Activated gamma-delta T cell treated with anti-CD3 and anti-CD28 coated beads, Interleukin-2, amount 50 U/mL, for 16 hours (primary cell): ENCODE data around the gene MLLT1.
"Not testable (repeated sequence)": the region's sequence is repeated elsewhere in the genome, so short reads cannot be mapped to it uniquely, and the experiment has no call there.

ENCODE experiments used
- DNase-seq: peaks from one replicate; pipeline ENCODE4 v3.0.0-alpha.2; 2020; ENCODE audit warnings: low read depth

The MLLT1 gene, protein sequence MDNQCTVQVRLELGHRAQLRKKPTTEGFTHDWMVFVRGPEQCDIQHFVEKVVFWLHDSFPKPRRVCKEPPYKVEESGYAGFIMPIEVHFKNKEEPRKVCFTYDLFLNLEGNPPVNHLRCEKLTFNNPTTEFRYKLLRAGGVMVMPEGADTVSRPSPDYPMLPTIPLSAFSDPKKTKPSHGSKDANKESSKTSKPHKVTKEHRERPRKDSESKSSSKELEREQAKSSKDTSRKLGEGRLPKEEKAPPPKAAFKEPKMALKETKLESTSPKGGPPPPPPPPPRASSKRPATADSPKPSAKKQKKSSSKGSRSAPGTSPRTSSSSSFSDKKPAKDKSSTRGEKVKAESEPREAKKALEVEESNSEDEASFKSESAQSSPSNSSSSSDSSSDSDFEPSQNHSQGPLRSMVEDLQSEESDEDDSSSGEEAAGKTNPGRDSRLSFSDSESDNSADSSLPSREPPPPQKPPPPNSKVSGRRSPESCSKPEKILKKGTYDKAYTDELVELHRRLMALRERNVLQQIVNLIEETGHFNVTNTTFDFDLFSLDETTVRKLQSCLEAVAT

DNA sequence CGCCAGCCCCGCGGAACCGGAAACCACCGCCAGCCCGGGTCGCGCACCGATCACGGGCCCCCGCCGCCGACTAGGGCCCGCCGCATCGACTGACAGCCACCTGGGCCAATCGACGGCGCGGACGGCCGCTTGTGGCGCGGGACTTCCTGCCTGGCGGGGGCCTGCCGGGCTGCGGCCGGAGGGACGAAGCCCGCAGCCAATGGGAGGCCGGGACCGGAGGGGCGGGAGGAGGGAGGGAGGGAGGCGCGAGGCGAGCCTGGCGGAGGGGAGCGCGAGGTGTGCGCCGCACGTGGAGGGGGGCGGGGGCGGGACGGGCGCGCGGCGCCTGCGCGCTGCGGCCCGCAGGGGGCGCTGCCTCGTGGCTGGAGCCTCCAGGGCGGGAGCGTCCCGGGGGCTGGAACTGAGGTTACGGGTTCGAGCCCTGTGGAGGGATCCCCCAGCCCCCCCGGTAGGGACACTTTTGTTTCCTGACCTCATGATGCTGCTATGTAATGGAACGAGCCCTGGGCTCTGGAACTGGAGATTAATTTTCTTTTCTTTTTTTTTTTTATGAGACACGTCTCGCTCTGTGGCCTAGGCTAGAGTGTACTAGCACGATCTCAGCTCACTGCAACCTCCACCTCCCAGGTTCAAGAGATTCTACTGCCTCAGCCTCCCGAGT lies at the start of gene MLLT1:
MLLT1 (minus strand) TSS at position 45 of the 661 bp plus-strand sequence. CDS start 191 bp downstream, outside the sequence.
- DNase-seq = peak; percentile 93

DNA sequence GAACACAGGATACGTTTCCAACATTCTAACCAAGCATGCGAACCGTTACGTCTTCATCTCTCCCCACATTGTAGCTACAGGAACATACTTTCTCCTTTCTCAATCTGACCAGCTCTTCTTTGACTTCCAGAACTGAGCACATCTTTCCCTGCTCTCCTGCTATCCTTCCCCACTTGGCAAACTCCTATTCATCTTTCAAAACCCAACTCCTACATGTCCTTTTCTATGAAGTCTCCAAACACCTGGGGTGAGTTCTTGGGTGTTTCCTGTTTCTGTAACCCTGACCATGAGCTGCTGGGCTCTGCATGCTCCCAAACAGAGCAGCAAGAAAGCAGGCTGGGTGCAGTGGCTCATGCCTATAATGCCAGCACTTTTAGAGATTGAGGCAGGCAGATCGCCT lies 47.0 kb upstream of the MLLT1 start:
- no peak for DNase-seq

DNA sequence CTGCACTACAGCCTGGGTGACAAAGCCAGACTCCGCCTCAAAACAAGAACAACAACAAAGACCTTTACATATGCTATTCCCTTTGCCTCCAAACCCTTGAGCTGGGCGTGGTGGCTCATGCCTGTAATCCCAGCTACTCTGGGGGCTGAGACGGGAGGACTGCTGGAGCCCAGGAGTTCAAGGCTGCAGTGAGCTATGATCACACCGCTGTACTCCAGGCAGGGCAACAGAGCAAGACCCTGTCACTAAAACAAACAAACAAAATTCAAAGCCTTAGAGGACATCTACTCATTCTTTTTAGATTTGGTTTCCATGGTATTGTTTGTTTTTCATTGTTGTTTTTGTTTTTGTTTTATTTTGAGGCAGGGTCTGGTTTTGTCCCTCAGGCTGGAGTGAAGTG lies 45.8 kb upstream of the MLLT1 start:
- no peak for DNase-seq

DNA sequence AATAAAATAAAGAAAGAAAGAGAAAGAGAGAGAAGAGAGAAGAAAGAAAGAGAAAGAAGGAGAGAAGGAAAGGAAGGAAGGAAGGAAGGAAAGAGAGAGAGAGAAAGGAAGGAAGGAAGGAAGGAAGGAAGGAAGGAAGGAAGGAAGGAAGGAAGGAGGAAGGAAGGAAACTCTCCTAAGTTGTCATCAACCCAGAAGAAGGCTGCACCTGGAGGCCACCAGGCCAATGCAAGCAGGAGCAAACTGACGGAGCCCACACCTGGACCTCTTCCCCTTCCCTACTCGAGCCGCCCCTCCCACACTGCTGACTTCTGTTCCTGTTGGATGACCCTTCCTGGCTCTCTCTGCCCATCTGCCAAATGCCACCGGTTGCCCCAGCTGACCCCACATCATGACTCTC lies 45.0 kb upstream of the MLLT1 start:
- DNase-seq = no peak

DNA sequence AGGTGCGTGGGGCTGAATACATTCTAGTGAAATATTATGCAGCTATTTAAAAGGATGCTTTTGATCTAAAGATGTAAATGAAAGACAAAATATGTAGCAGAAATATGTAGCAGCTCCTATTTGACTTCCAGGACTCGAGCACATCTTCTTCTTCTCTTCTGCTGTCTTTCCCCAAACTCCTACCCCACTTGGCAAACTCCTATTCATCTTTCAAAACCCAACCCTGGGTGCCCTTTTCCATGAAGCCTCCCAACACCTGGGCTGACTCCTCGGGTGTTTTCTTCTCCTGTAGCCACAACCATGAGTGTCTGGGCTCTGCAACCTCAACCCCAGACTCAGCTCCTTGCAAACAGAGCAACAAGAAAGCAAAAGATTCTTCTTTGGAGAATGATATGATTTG lies 42.5 kb upstream of the MLLT1 start:
- DNase-seq = no peak

DNA sequence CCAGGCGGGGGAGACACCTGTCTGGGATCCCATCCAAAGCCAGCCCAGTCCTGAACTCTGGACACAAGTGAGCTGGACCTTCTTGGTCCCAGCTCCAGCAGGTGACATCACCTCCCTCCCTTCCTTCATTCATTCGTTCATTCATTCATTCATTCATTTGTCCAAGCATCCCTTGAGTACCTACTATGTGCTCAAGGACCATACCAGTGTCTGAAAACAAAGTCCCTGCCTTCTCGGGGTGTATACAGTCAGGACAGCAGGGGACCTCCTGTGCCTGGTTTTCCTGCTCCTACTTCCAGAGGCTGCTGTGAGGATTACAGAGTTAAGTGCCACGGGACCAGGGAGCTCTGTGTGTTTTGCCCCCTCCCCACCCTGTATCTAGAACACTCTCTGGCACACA lies 39.6 kb upstream of the MLLT1 start:
- DNase-seq = no peak

DNA sequence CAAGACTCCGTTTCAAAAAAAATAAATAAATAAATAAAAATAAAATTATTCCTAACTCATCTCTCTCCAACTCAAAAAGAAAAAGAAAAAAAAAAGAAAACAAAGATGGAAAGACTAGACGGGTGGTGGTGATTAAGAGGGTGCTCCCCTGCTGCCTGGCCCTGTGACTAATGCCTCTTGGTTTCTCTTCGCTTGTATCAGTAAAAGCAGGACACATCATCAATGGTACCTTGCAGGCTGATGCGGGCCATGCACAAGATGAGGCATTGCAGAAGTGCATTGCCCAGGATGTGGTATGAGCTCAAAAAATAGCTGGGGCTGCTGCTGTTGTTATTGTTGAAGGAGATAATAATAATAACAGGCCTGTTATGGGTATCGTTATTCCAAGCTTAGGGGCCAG lies 39.0 kb upstream of the MLLT1 start:
- DNase-seq = no peak

DNA sequence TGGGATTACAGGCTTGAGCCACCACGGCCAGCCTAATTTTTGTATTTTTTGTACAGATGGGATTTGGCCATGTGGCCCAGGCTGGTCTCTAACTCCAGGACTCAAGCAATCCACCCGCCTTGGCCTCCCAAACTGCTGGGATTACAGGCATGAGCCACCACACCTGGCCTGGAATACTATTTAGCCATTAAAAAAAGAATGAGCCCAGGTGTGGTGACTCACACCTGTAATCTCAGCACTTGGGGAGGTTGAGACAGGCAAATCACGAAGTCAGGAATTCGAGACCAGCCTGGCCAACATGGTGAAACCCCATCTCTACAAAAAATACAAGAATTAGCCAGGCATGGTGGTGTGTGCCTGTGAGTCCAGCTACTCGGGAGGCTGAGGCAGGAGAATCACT lies 35.9 kb upstream of the MLLT1 start:
- not testable (repeated sequence) for DNase-seq

DNA sequence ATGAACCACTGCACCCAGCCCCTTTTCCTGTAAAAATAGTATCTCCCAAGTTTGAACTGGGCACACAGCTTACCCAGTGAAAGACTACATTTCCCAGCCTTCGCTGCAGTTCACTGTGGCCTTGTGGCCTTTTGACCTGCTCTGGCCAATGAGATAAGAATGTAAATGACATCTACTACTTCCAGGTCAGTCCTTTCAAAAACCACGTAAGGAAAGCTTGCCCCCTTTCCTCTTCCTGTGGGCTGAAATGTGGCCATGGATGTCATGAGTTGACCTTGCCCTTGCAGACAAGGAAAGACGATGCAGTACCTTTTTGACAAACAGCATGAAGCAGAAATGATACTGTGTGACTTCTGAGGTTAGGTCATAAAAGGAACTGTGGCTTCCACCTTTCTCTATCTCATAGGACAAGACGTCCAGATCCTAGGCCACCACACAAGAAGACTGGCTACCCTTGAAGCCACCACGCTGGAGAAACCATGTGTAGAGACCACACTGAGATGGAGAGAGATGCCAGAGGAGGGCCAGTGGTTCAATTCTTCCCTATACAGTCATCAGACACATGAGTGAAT lies 33.7 kb upstream of the MLLT1 start:
- no peak for DNase-seq

DNA sequence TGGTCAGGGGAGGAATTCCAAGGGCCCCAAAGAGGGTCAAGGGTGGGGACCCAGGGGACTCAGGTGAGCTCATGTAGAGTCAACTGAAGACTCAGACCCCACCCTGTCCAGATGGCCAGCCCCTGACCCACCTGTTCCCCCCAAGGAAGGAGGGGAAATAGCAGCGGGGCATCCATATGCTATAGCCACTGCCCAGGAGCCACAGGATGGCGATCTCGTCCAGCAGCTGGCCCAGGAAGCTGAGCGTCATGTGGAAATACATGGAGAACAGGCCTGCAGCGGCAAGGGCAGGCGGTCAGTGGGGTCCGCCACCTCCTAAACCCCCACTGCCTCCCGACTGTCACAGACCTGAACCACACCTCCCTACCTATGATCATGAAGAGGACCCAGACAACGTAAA lies 32.2 kb upstream of the MLLT1 start:
- DNase-seq = no peak

DNA sequence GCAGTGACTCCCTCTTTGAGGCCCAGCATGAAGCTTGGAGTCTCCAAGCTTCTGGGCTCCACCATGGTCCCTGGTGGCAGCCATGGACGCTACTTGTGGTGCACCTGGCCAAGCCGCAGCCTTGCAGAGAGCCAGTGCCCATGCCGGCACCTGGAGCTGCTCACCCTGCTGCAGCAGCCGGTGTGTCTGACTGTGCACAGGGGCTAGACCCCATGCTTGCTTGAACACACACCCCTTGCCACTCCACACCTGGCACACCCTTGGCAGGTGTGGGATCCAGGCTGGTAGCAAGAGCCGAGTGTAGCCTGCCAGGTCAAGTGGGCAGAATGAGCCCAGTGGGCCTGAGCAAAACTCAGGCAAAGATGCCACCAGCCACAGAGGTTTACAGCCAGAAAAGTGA lies 18.6 kb upstream of the MLLT1 start:
- no peak for DNase-seq

DNA sequence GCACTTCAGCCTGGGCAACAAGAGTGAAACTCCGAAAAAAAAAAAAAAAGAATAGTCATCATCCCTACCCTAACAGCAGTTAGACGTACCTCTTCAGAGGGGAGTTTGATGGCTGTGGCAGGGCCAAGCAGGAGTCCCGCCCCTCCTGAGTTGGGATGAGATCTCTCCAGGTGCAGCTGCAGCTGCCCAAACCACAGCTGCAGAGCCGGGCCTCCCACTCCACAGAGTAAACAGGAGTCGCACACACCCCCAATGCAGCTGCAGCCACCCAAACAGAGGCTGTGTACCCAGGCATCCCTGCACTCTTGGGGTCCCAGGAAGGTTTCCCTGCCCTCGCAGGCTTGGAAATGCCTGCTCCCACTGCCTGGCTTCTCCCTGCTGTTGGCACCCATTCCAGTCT lies 17.4 kb upstream of the MLLT1 start:
- no peak for DNase-seq

DNA sequence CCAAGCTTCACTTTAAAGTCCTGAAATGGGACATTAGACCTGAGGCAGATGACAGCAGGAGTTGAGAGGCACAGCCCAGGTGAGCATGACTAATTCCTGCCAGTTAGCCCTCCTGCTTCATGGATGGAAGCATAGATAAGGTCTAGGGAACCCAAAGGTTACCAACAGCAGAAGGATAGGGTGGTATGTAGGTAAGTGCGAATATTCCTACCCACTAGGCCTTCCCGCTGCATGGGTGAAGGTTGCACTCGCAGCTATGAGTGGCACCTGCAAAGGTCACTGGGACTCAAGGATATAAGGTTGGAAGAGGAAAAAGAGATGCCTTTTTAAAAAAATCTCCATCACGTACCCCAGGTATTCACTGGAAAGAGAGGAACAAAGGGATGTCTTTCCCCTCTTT lies 12.2 kb upstream of the MLLT1 start:
- no peak for DNase-seq

DNA sequence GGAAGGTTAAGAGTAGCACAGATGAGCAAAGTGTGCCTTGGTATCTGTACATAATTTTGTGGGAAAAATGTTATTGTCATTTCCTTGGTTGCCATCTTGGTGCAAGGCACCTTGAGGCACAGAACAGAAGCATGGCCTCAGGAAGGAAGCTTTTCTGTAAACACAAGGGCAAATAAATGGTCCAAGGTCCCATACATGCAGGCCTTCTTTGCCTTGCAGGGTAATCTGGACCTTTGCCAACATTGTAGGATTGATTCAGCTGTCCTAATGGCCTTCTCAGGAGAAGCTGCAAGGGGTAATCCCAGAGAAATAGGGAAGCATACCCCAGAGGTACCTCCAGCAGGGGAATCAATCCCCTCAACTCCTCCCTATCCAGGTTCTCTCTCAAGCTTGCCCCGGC lies 9.0 kb upstream of the MLLT1 start:
- DNase-seq = no peak

DNA sequence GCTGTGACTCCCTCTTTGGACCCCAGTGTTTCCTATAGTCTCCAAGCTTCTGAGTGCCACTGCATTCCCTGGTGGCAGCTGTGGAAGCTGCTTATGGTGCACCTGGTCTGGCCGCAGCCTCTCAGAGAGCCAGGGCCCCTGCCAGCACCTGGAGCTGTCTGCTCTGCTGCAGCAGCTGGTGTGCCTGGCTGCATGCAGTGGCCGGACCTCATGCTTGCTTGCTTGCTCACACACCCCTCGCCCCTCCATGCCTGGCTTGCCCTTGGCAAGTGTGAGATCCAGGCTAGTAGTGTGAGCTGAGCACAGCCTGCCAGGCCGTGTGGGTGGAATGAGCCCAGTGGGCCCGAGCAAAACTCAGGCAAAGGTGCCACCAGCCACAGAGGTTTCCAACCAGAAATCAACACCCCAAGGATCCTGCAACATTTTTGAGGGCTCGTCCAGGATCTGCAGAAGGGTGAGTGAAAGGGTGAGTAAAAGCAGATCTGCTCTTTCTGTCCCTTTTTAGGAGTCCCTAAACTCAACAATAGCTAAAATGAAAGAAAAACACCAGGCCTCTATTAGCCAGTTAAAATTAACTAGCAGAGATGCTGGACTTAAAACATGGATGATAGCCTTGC lies 7.6 kb upstream of the MLLT1 start:
- no peak for DNase-seq

DNA sequence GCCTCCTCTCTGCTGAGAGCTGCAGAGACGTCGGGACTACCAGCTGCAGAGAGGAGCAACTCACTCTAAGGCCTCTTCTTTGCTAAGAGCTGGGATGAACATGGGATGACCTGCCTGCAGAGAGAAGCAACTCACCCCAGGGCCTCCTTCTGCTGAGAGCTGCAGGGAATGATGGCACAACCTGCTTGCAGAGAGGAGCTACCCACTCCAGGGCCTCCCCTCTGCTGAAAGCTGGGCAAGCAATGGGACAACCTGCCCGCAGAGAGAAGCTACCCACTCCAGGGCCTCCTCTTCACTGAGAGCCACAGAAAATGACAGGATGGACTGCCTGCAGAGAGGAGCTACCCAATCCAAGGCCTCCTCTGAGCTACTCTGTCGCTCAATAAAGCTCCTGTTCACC lies 6.9 kb upstream of the MLLT1 start:
- no peak for DNase-seq

DNA sequence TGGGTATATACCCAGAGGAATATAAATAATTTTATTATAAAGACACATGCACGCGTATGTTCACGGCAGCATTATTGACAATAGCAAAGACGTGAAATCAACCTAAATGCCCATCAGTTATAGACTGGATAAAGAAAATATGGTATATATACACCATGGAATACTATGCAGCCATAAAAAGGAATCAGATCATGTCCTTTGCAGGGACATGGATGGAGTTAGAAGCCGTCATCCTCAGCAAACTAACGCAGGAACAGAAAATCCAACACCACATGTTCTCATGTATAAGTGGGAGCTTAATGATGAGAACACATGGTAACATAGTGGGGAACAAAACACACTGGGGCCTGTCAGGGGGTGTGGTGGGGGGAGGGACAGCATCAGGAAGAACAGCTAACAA lies 2.6 kb upstream of the MLLT1 start:
- not testable (repeated sequence) for DNase-seq

DNA sequence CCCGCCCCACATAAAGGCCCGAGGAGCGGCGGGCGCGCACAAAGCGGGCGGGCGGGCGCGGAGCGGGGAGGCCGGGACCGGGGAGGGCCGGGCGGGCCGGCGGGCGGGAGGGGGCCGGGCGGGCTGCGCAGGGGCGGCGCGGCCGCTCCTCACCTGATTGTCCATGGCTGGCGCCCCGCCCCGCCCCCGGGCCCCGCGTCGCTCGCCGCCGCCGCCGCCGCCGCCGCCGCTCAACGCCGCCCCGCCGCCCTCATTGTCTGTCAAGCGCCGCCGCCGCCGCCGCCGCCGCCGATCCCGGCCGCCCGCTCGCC lies 200 bp downstream of the MLLT1 start:
- no peak for DNase-seq

DNA sequence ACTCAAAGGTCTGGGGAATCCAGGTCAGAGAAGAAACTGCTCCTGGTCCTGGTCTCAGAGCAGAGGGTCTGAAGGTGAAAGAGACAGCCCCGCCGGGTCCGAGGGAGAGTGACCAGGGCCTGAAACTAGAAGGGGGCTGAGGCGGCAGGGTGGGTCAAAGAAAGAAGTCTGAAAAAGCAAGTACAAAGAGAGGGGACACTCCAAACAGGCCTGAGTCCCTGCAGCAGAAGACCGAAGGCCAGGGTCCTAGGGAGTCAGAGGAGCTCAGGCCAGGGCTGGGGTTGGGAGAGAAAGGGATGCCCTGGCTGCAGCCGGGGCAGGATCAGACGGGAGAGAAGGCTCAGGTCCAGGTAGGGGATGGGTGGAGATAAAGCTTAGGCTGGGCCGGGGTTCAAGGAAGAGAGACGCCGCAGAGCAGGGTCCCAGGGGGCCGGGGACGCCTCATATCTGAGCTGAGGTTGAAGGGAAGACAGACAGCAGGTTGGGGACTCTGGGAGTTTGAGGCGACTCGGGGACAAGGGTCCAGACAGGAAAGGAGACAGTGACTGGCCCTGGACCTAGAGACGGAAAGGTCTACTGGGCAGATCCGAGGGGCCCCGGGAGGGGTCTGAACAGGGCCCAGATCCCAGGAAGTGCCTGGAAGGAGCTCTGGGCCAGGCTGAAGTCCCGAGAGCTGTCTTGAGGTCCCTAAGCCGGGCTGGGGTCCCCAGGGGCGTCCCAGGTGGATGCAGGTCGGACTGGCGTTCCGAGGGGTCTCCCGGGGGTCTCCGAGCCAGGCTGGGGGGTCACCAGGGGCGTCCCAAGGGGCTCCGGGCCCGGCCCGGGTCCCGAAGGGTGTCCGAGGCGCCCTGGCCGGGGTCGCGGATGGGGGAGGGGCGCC lies 795 bp downstream of the MLLT1 start:
- no peak for DNase-seq

DNA sequence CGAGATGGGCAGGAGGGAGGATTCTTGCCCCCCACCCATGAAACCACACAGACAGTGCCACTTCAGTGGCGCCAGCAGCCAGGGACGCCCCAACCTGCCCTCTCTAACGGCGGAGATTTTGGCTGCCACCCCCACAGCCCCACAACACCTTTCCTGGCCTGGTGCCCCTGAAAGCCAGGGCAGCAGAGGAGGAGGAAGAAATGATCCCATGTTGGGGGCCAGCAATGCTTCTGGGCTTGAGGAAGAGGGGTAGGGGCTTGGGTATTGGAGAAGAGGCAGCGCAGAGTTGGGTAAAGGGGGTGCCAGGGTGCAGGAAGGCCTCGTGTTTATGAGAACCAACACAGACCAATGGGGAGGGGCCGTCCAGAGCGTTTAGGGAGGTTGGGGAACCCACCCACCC lies 1.7 kb downstream of the MLLT1 start:
- DNase-seq = no peak

DNA sequence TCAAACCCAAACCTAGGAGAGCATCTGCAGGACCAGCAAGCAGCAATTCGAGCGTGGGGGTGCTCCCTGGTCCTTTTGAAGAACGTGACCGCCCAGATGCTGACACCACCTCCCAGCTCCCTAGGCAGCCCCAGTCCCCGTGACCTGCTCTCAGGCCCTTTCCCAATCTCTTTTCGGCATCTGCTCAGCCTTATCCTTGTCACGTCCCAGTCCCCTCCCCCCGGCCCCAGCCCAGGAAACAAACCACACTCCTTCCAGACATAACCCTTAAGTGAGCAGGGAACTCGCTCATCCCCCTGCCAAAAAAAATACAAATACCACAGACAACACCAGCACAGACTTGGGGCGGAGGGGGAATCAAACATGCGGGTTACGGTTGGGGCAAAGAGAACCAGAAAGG lies 3.3 kb downstream of the MLLT1 start:
- no peak for DNase-seq

DNA sequence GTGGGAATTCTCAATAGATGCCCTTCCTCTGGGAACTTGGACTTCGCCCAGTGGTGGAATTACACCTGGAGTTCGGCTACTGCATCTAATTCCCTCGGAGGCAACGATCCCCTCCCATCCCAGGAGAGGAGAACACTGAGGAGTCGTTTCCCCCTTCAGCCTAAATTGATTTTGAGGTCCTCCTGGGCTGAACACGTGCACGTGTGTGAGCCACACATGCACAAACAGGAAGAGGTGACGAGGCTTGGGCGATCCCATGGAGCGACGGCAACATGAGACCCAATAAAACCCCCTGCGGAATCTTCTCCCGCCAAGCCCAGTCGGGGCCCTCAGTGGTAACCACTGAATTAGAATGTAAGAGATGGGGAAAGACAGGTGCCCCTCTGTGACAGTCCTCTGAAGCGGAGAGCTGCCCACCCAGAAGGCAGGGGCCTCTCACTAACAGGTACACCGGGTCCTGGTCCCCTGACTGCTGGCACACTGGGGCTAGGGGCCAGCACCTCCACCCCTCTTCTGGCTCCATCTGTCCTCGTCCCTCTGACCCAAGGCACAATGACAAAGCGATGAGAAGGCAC lies 4.5 kb downstream of the MLLT1 start:
- no peak for DNase-seq
